Activated naive CD8-positive, alpha-beta T cell (primary cell): ENCODE results near the gene TCF25.

Experiments
- H3K27ac Mint-ChIP-seq: one replicate; pipeline ENCODE4 v1.8.0; 2021; ENCODE audit warnings: mixed read lengths
- H3K27me3 Mint-ChIP-seq: one replicate; pipeline ENCODE4 v1.8.0; 2021; ENCODE audit warnings: mixed read lengths
- H3K36me3 Mint-ChIP-seq: one replicate; pipeline ENCODE4 v1.8.0; 2021; ENCODE audit warnings: mixed read lengths
- H3K4me1 Mint-ChIP-seq: one replicate; pipeline ENCODE4 v1.8.0; 2021; ENCODE audit warnings: low read depth, mixed read lengths
- H3K4me3 Mint-ChIP-seq: one replicate; pipeline ENCODE4 v1.8.0; 2021; ENCODE audit warnings: mild to moderate bottlenecking, mixed read lengths
- H3K9me3 Mint-ChIP-seq: one replicate; pipeline ENCODE4 v1.8.0; 2021; ENCODE audit warnings: low read depth, mixed read lengths

TCF25 gene

DNA sequence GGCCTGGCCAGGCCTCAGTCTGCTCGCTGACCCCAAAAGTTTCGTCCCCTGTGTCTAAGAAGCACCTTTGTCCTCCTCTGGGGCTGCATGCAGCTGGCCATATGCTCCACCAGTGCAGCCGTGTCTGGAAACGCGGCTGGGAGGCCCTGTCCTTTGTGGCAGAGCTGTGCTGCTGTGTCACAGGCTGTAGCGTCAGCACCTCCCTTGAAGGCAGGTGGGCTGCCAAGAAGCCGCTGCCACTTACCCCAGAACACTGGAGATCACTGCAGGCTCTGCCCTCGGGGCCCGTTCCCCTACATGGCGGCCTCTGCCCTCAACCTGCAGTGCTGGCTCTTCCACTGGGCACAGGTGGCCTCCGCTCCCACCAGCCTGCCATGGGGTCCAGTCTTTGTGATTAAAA, 29.6 kb downstream of the TCF25 start:
- no peak overlapping the region for H3K27ac Mint-ChIP-seq
- no peaks in the 10 kb centered on the region for H3K27me3 Mint-ChIP-seq
- no peaks in the 10 kb centered on the region for H3K4me1 Mint-ChIP-seq
- H3K36me3 Mint-ChIP-seq = no peaks in the 10 kb centered on the region
- no peak overlapping the region for H3K4me3 Mint-ChIP-seq
- H3K9me3 Mint-ChIP-seq = no peaks in the 10 kb centered on the region

GRCh38 chr16:89903908-89904515, 30.6 kb downstream of the TCF25 start:
- H3K4me3 Mint-ChIP-seq = no peak overlapping the region
- no peaks in the 10 kb centered on the region for H3K9me3 Mint-ChIP-seq
- H3K27ac Mint-ChIP-seq = no peak overlapping the region
- H3K4me1 Mint-ChIP-seq = no peaks in the 10 kb centered on the region
- H3K36me3 Mint-ChIP-seq = no peaks in the 10 kb centered on the region
- no peaks in the 10 kb centered on the region for H3K27me3 Mint-ChIP-seq

DNA sequence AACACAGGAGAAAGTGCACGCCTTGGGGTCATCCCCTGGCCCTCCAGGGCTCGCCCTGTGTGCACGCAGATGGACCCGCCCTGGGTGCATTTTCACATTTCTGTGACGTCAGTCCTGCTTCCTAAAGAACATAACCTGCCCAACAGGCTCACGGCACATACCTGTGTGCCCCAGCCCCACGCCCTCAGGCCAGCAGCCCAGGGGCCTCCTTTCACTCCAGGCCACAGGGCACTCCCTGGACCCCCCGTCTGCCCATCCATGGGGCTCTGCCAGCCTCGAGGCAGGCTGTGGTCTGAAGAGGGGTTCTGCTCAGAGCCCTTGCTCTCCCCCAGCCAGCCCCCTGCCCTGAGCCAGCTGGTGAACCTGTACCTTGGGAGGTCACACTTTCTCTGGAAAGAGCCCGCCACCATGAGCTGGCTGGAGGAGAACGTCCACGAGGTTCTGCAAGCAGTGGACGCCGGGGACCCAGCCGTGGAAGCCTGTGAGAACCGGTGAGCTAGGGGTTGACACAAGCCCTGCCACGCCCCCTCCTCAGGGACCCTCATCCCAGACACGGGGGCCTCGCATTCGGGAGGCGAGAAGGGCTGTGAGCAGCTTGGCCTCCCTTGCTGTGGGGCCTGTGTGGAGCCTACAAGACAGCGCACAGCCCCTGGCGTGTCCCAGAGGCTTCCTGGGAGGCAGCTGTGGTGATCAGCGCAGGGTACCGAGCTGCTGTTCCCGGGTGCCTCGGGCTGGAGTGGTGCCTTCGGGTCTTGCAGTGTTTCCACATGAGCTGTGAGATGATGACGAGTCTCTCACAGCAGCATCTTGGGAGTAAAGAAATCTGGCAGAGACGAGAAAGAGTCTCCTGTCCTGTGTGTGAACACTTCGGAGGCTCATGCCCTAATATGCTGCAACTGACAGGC, 31.5 kb downstream of the TCF25 start:
- Mint-ChIP-seq H3K36me3 (no peaks in the 10 kb centered on the region), H3K9me3 (no peaks in the 10 kb centered on the region), H3K27me3 (no peaks in the 10 kb centered on the region), H3K27ac (no peak overlapping the region), H3K4me3 (no peak overlapping the region), H3K4me1 (no peaks in the 10 kb centered on the region)

GRCh38 chr16:89905511-89906139, 32.2 kb downstream of the TCF25 start:
- H3K9me3 Mint-ChIP-seq = no peaks in the 10 kb centered on the region
- no peaks in the 10 kb centered on the region for H3K36me3 Mint-ChIP-seq
- H3K27ac Mint-ChIP-seq = no peak overlapping the region

GRCh38 chr16:89906140-89907025, 33.0 kb downstream of the TCF25 start:
- H3K27me3 Mint-ChIP-seq = no peaks in the 10 kb centered on the region
- no peak overlapping the region for H3K27ac Mint-ChIP-seq
- no peak overlapping the region for H3K4me3 Mint-ChIP-seq
- H3K9me3 Mint-ChIP-seq = no peaks in the 10 kb centered on the region
- no peaks in the 10 kb centered on the region for H3K36me3 Mint-ChIP-seq
- no peaks in the 10 kb centered on the region for H3K4me1 Mint-ChIP-seq

More at GRCh38 chr16:89905511-89906139, 32.2 kb downstream of the TCF25 start:
- H3K27me3 Mint-ChIP-seq = no peaks in the 10 kb centered on the region
- H3K4me3 Mint-ChIP-seq = no peak overlapping the region
- no peaks in the 10 kb centered on the region for H3K4me1 Mint-ChIP-seq

GRCh38 chr16:89907055-89907814, 33.8 kb downstream of the TCF25 start:
- H3K27me3 Mint-ChIP-seq = no peaks in the 10 kb centered on the region
- no peaks in the 10 kb centered on the region for H3K9me3 Mint-ChIP-seq
- H3K4me1 Mint-ChIP-seq = no peaks in the 10 kb centered on the region
- no peak overlapping the region for H3K4me3 Mint-ChIP-seq
- no peaks in the 10 kb centered on the region for H3K36me3 Mint-ChIP-seq
- H3K27ac Mint-ChIP-seq = no peak overlapping the region

GRCh38 chr16:89908236-89908635, 34.8 kb downstream of the TCF25 start:
- H3K9me3 Mint-ChIP-seq = no peaks in the 10 kb centered on the region
- peaks cover 2% of the 10 kb centered on the region for H3K36me3 Mint-ChIP-seq
- H3K4me3 Mint-ChIP-seq = no peak overlapping the region
- no peaks in the 10 kb centered on the region for H3K27me3 Mint-ChIP-seq
- no peak overlapping the region for H3K27ac Mint-ChIP-seq
- peaks cover under 1% of the 10 kb centered on the region for H3K4me1 Mint-ChIP-seq

DNA sequence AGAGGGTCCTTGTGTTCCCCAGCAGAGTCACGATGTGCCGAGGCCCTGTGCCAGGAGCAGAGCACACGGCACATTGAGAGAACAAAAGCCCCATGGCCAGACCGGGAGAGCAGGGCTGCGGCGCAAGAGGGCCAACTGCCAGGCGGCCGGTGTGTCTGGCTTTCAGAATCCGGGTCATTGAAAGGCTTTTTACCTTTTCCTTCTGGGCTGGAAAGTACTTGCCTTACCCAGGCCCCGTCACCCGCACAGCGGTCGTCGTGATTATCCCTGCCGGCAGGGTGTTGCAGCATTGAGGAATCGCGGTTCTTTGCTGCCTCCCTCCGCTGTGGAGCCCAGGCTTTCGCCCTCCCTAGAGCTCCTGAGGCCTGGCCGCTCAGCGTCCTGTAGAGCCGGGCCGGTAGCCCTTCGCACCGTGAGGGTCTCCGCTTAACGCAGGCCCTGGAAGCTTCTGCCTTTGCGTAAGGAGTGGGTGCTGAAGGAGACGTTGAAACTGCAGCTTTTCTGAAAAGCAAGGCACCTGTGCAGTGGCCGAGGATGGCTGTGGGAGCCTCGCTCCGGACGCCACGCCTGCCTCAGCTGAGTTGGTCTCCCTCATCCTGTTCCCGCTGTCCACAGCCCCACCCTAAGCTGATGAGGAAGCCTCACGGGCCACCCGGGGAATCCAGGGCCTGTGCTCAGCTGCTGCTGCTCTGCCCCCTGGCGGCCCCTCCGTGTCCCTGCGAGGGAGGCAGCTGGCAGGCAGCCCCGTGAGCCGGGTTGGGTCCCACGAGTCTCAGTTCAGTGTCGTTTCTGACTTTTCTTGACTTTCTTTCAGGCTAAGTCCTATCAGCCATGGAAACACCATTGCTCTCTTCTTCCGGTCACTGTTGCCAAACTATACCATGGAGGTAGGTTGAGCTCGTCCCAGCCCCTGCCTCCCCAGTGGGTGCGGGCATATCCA, 36.7 kb downstream of the TCF25 start:
- Mint-ChIP-seq H3K4me1 (peaks cover 2% of the 10 kb centered on the region), H3K4me3 (no peak overlapping the region), H3K27me3 (no peaks in the 10 kb centered on the region), H3K27ac (no peak overlapping the region), H3K9me3 (no peaks in the 10 kb centered on the region), H3K36me3 (peaks cover 3% of the 10 kb centered on the region)

DNA sequence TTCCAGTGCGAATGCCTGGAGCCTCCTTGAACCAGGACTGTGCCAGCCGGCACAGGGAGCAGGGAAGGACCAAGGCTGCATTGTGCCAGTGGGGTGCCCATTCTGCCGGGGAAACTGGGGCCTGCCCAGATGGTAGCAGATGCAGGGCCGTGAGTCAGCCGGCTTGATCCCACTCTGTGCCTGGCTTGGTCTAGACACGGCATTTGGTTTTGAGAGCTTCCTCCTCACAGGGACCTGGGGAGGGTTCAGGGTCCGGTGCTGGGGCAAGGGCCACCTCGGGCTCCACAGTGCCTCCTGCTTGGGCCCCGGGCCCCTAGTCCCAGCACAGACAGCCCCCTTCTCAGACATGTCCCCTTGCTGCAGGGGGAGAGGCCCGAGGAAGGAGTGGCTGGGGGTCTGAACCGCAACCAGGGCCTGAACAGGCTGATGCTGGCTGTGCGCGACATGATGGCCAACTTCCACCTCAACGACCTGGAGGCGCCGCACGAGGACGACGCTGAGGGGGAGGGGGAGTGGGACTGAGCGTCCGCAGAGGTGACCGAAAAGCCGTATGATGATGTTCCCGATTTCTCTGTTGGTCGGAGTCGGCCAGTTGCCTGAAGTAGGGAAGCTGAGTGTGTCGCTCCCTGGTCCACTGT, 37.4 kb downstream of the TCF25 start:
- peaks cover 2% of the 10 kb centered on the region for H3K4me1 Mint-ChIP-seq
- no peak overlapping the region for H3K4me3 Mint-ChIP-seq
- no peak overlapping the region for H3K27ac Mint-ChIP-seq
- H3K9me3 Mint-ChIP-seq = no peaks in the 10 kb centered on the region
- no peaks in the 10 kb centered on the region for H3K27me3 Mint-ChIP-seq
- peaks cover 3% of the 10 kb centered on the region for H3K36me3 Mint-ChIP-seq

GRCh38 chr16:89911375-89911774, 38.0 kb downstream of the TCF25 start:
- Mint-ChIP-seq H3K4me1 (peaks cover 2% of the 10 kb centered on the region), H3K36me3 (peaks cover 3% of the 10 kb centered on the region)

DNA sequence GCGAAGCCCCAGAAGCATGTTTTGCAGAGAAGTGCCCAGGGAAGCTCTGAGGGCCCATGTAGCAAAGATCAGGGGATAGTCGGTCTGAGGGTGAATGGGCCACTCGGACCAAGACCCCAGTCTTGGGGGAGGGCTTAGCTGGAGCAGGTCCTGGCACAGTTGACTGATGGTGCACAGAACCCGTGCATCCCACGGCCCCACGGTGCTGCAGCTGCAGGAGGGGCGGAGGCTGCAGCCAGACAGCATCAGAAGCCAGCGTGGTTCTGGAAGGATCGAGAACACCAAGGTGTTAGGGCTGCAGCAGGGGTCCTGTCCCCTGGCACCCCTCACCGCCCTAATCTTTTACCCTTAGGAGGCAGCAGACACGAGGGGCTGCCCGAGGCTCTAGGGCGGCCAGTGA, 38.8 kb downstream of the TCF25 start:
- Mint-ChIP-seq H3K4me3 (no peak overlapping the region), H3K9me3 (no peaks in the 10 kb centered on the region), H3K36me3 (peaks cover 3% of the 10 kb centered on the region), H3K27ac (no peak overlapping the region), H3K4me1 (peaks cover 2% of the 10 kb centered on the region), H3K27me3 (no peaks in the 10 kb centered on the region)

More at GRCh38 chr16:89911375-89911774, 38.0 kb downstream of the TCF25 start:
- no peak overlapping the region for H3K4me3 Mint-ChIP-seq
- no peak overlapping the region for H3K27ac Mint-ChIP-seq
- no peaks in the 10 kb centered on the region for H3K9me3 Mint-ChIP-seq
- no peaks in the 10 kb centered on the region for H3K27me3 Mint-ChIP-seq

GRCh38 chr16:89912627-89913026, 39.2 kb downstream of the TCF25 start:
- Mint-ChIP-seq H3K4me1 (peaks cover 4% of the 10 kb centered on the region), H3K27ac (no peak overlapping the region), H3K4me3 (no peak overlapping the region), H3K9me3 (no peaks in the 10 kb centered on the region), H3K27me3 (no peaks in the 10 kb centered on the region), H3K36me3 (peaks cover 3% of the 10 kb centered on the region)
